HCT116 (cell line): Measurements from ENCODE around the gene SNX4.

Experiments
- CBX3 ChIP-seq: IDR thresholded peaks from 2 replicates; pipeline ENCODE4 v1.6.1; 2012; ENCODE audit warnings: low read depth
- CTCF ChIP-seq, 3 experiments: fragments of 200-600 bp in 1 of 3; sonication (generic) in 1 of 3; IDR thresholded peaks in 2 of 3; conservative IDR thresholded peaks in 1 of 3; 2 replicates each; pipeline ENCODE4 v1.5.1; 2012 to 2017; ENCODE audit warnings: low read depth in 2 of 3, low read length in 2 of 3, antibody characterized with exemption in 1 of 3, borderline replicate concordance in 1 of 3, control low read depth in 1 of 3, mild to moderate bottlenecking in 1 of 3, mixed read lengths in 1 of 3, mixed run types in 1 of 3, moderate library complexity in 1 of 3; ENCODE audit not compliant: insufficient read depth in 1 of 3
- EZH2 ChIP-seq: fragments of 200-600 bp; sonication (generic); IDR thresholded peaks from 2 replicates; pipeline ENCODE4 v1.6.1; 2017; ENCODE audit warnings: antibody characterized with exemption, mixed run types
- POLR2AphosphoS5 ChIP-seq: IDR thresholded peaks from 2 replicates; pipeline ENCODE4 v1.6.1; 2011; ENCODE audit warnings: mild to moderate bottlenecking, low read depth, low read length, moderate library complexity

GRCh38 chr3:125512135-125512920, 7.7 kb downstream of the SNX4 start:
- TF ChIP-seq CBX3 (0 out of 2 replicates have a peak, but pooled peaks have one; percentile 12), CTCF (IDR thresholded peaks at IDR 0.05 in 2 of 3, conservative IDR thresholded peaks at IDR 0.05 in 1 of 3; ENCODE audit: borderline replicate concordance in 1 of 3, insufficient read depth in 1 of 3, low read depth in 2 of 3, low read length in 2 of 3) (no peak), POLR2AphosphoS5 (no peak), EZH2 (no peak)
